ENCODE data around the gene MRRF. TPM values are rescaled to one million over a fixed set of nuclear protein-coding genes. Genes with fewer than 3 reads are reported as not detected.

MRRF gene
- total RNA-seq, 4 donors from 2014 or later: 33.2 to 55.7 (median 47.2) TPM

DNA sequence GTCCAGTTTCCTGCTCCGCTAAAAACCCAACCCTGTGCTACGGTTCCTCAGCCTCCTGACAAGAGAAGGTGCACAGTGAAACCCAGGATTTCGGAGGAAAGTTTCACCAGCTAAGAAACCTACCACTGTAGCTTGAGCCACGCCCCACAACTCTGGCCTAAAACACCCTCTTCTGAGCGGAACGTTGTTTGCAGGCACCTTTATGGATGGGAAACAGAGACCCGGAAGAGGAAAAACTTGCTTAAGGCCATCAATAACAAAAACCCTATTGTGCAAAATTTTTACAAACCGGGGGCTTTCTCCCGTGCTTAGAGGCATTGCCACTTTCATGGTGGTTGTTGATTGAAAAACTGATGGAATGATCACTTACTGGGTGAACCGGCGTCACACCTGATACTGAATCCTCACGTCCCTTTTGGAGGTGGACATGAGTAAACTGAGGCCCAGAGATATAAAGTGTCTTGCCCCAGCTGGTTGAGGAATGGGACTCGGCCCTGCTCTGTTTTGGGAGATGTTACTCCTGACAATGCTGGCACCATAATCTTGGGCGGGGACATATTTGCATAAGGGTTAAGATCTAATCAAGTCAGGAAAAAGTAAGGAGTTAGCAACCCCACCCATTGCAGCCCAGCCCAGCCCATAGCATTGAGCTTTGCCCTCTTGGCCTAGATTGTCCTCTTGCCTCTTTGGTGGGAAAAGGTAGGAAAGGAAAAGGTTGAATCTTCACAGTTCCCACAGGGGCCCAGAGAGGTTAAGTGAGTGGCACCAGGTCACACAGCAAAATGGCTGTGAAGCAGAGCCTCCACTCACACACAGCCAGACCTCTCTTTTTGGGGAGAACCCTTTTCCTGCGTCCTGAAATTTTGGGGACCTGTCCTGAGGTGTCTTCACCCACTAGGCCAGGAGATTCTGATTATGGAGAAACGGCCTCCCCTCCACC, 82.9 kb downstream of the MRRF start:
- in situ Hi-C loops (cut with MboI; ENCODE audit: low sequenced_read_pairs in 4 of 4): no loop called here
- Histone ChIP-seq H3K36me3 (no peaks in the 10 kb centered on the region), H3K9me3 (no peaks in the 10 kb centered on the region), H3K27me3 (no peaks in the 10 kb centered on the region), H3K4me1 (peaks cover 0 to 8% of the 10 kb centered on the region in 2 donors), H3K27ac (peak overlapping the region in 3 of 4 donors; percentile 55 to 67 (median 67)), H3K4me3 (peak overlapping the region; percentile 42 to 58 (median 52))
- no peak for TF ChIP-seq POLR2A (IDR thresholded peaks at IDR 0.05)
- TF ChIP-seq, protein P1, sequence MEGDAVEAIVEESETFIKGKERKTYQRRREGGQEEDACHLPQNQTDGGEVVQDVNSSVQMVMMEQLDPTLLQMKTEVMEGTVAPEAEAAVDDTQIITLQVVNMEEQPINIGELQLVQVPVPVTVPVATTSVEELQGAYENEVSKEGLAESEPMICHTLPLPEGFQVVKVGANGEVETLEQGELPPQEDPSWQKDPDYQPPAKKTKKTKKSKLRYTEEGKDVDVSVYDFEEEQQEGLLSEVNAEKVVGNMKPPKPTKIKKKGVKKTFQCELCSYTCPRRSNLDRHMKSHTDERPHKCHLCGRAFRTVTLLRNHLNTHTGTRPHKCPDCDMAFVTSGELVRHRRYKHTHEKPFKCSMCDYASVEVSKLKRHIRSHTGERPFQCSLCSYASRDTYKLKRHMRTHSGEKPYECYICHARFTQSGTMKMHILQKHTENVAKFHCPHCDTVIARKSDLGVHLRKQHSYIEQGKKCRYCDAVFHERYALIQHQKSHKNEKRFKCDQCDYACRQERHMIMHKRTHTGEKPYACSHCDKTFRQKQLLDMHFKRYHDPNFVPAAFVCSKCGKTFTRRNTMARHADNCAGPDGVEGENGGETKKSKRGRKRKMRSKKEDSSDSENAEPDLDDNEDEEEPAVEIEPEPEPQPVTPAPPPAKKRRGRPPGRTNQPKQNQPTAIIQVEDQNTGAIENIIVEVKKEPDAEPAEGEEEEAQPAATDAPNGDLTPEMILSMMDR (IDR thresholded peaks at IDR 0.05 in 4 of 5, conservative IDR thresholded peaks at IDR 0.05 in 1 of 5): no peak
- ATAC-seq: peak in 1 of 2 donors; percentile 2
- DNase-seq: no peak
- intact Hi-C loops (cut with DNase I; ENCODE audit: low total_unique reads): loop anchor here (2.0 to 10.0 kb wide), 2 partner anchors 83 to 803 kb away; partner anchors contain the start of genes MRRF and RBM18

GRCh38 chr9:122348288-122348777, 83.7 kb downstream of the MRRF start:
- Histone ChIP-seq H3K36me3 (no peaks in the 10 kb centered on the region), H3K4me3 (no peak overlapping the region), H3K4me1 (peaks cover 0 to 8% of the 10 kb centered on the region in 2 donors), H3K27me3 (no peaks in the 10 kb centered on the region), H3K9me3 (no peaks in the 10 kb centered on the region), H3K27ac (peak overlapping the region in 3 of 4 donors; percentile 55 to 67 (median 67))
- TF ChIP-seq, protein P1 (IDR thresholded peaks at IDR 0.05 in 4 of 5, conservative IDR thresholded peaks at IDR 0.05 in 1 of 5): no peak
- no peak for TF ChIP-seq POLR2A (IDR thresholded peaks at IDR 0.05)
- in situ Hi-C loops (cut with MboI; ENCODE audit: low sequenced_read_pairs in 4 of 4) (no loop called here), intact Hi-C loops (cut with DNase I; ENCODE audit: low total_unique reads) (loop anchor here (10.0 kb wide), 1 partner anchor 804 kb away; no protein-coding TSS in a partner anchor)
- DNase-seq: no peak
- ATAC-seq: no peak

DNA sequence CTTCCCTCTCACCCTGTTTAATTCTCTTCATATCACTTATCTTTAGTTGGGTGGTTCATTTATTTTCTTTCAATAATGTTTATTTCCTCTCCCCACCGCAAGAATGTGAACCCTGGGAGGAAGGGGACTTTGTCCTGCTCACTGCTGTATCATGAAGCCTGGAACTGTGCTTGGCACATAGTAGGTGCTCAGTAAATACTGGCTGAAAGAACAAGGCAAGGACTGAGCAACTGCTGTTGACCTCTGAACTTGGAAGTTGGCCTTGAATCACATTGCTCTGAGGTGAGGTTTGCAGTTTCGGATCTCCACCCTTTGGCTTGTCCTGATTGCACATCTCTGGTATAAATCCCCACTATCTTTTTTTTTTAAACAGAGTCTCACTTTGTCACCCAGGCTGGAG, 84.1 kb downstream of the MRRF start:
- Histone ChIP-seq H3K4me1 (peaks cover 0 to 8% of the 10 kb centered on the region in 2 donors), H3K36me3 (no peaks in the 10 kb centered on the region), H3K27me3 (no peaks in the 10 kb centered on the region), H3K9me3 (no peaks in the 10 kb centered on the region), H3K27ac (peak overlapping the region in 2 of 4 donors; percentile 55 to 67), H3K4me3 (no peak overlapping the region)
- intact Hi-C loops (cut with DNase I; ENCODE audit: low total_unique reads) (loop anchor here (10.0 kb wide), 1 partner anchor 804 kb away; no protein-coding TSS in a partner anchor), in situ Hi-C loops (cut with MboI; ENCODE audit: low sequenced_read_pairs in 4 of 4) (no loop called here)
- ATAC-seq (no peak), DNase-seq (no peak)
- no peak for TF ChIP-seq POLR2A (IDR thresholded peaks at IDR 0.05)
- TF ChIP-seq, protein P1 (IDR thresholded peaks at IDR 0.05 in 4 of 5, conservative IDR thresholded peaks at IDR 0.05 in 1 of 5): no peak

GRCh38 chr9:122349201-122349600, 84.5 kb downstream of the MRRF start:
- in situ Hi-C loops (cut with MboI; ENCODE audit: low sequenced_read_pairs in 4 of 4): no loop called here
- H3K4me3 ChIP-seq: no peak overlapping the region
- no peak for ATAC-seq
- H3K4me1 ChIP-seq: peaks cover 0 to 8% of the 10 kb centered on the region in 2 donors
- H3K27me3 ChIP-seq: no peaks in the 10 kb centered on the region
- no peaks in the 10 kb centered on the region for H3K9me3 ChIP-seq
- TF ChIP-seq, protein P1 (IDR thresholded peaks at IDR 0.05 in 4 of 5, conservative IDR thresholded peaks at IDR 0.05 in 1 of 5): no peak
- TF ChIP-seq POLR2A (IDR thresholded peaks at IDR 0.05): no peak
- no peak overlapping the region for H3K27ac ChIP-seq
- H3K36me3 ChIP-seq: no peaks in the 10 kb centered on the region
- intact Hi-C loops (cut with DNase I; ENCODE audit: low total_unique reads): loop anchor here (10.0 kb wide), 1 partner anchor 804 kb away; no protein-coding TSS in a partner anchor
- DNase-seq: no peak
